HCT116 (cell line): Measurements from ENCODE around the gene DTD1. TPM values are rescaled to one million over a fixed set of nuclear protein-coding genes. Genes with fewer than 3 reads are reported as not detected.

ENCODE experiments used
- ATAC-seq: fragments of 200-7000 bp; cut with Tn5 transposase; 2 replicates; pipeline ENCODE4 v1.9.1; 2020; ENCODE audit warnings: mild to moderate bottlenecking, moderate library complexity
- BruUV-seq: library from RNA; stranded (reverse); fragments of 400-500 nt; replicated peaks from 2 replicates; lab custom pipeline; 2021; lab: Mats Ljungman, UMichigan
- CTCF ChIA-PET: fragments of 300-600 bp; sonication (Branson Sonifier 250); formaldehyde crosslinking; loops from one replicate; lab custom pipeline; 2021; ENCODE audit warnings: antibody characterized with exemption; lab: Charles Lee
- POLR2A ChIA-PET: fragments of 300-600, 350-600 bp; sonication (Branson Sonifier 250); formaldehyde crosslinking; loops from one replicate; lab custom pipeline; 2021; ENCODE audit warnings: antibody characterized with exemption; lab: Charles Lee
- RAD21 ChIA-PET, 2 experiments: fragments of 300-600 bp; sonication (Branson Sonifier 250); formaldehyde crosslinking; loops; one replicate each; lab custom pipeline; 2023; ENCODE audit warnings: low total read pairs in 2 of 2; ENCODE audit not compliant: uncharacterized antibody in 2 of 2, unreplicated experiment in 2 of 2, low non-redundant PET in 1 of 2; lab: Charles Lee
- DNase-seq: peaks from one replicate; pipeline ENCODE4 v3.0.0-alpha.2; 2010; ENCODE audit warnings: low read depth, low spot score
- H2AFZ ChIP-seq: fragments of 200-600 bp; shearing (Covaris generic), sonication (generic); 2 replicates; pipeline ENCODE4 v1.6.1; 2017; ENCODE audit warnings: low read depth, mixed run types, mixed read lengths, antibody characterized with exemption, low read length; ENCODE audit not compliant: poor library complexity, severe bottlenecking
- H3K27ac ChIP-seq: 2 replicates; pipeline ENCODE4 v1.5.1; 2012; ENCODE audit warnings: low read depth, low read length
- H3K27me3 ChIP-seq: fragments of 200-600 bp; sonication (generic); 2 replicates; pipeline ENCODE4 v1.6.1; 2016; ENCODE audit warnings: mixed run types, low read length, mixed read lengths; ENCODE audit not compliant: insufficient read depth
- H3K36me3 ChIP-seq, 2 experiments: fragments of 200-500 bp in 1 of 2; fragments of 200-600 bp in 1 of 2; sonication (Bioruptor generic) in 1 of 2; sonication (generic) in 1 of 2; 2 replicates each; pipeline versions ENCODE4 v1.5.1 to v1.6.1; 2014 to 2016; ENCODE audit warnings: low read length in 2 of 2, inconsistent platforms in 1 of 2, mixed read lengths in 1 of 2, mixed run types in 1 of 2; ENCODE audit not compliant: insufficient read depth in 2 of 2, control insufficient read depth in 1 of 2
- H3K4me1 ChIP-seq, 2 experiments: fragments of 200-600 bp in 1 of 2; sonication (generic) in 1 of 2; 2 replicates each; pipeline versions ENCODE4 v1.5.1 to v1.6.1; 2012 to 2017; ENCODE audit warnings: low read length in 2 of 2, inconsistent platforms in 1 of 2, mild to moderate bottlenecking in 1 of 2, mixed read lengths in 1 of 2, mixed run types in 1 of 2, moderate library complexity in 1 of 2; ENCODE audit not compliant: insufficient read depth in 2 of 2, control insufficient read depth in 1 of 2
- H3K4me2 ChIP-seq: fragments of 200-600 bp; sonication (generic); 2 replicates; pipeline ENCODE4 v1.6.1; 2017; ENCODE audit warnings: mixed run types, low read length, mixed read lengths
- H3K4me3 ChIP-seq, 2 experiments: fragments of 200-600 bp in 1 of 2; sonication (generic) in 1 of 2; replicated peaks in 1 of 2; 2 replicates each; pipeline ENCODE4 v1.5.1; 2011 to 2016; ENCODE audit warnings: low read length in 2 of 2, control low read depth in 1 of 2, low read depth in 1 of 2, mild to moderate bottlenecking in 1 of 2, mixed read lengths in 1 of 2, mixed run types in 1 of 2
- H3K79me2 ChIP-seq: fragments of 200-600 bp; sonication (generic); 2 replicates; pipeline ENCODE4 v1.6.1; 2017; ENCODE audit warnings: mild to moderate bottlenecking, mixed run types, low read length, moderate library complexity, mixed read lengths; ENCODE audit not compliant: insufficient read depth
- H3K9ac ChIP-seq: fragments of 200-600 bp; sonication (generic); 2 replicates; pipeline ENCODE4 v1.6.1; 2016; ENCODE audit warnings: low read length, mixed read lengths
- H3K9me2 ChIP-seq: fragments of 200-600 bp; sonication (generic), shearing (Covaris generic); 2 replicates; pipeline ENCODE4 v1.6.1; 2017; ENCODE audit warnings: mixed run types, mild to moderate bottlenecking, moderate library complexity; ENCODE audit not compliant: insufficient read depth
- H3K9me3 ChIP-seq, 2 experiments: fragments of 200-500 bp in 1 of 2; fragments of 200-600 bp in 1 of 2; sonication (Bioruptor generic) in 1 of 2; sonication (generic) in 1 of 2; 2 replicates each; pipeline ENCODE4 v1.6.1; 2014 to 2017; ENCODE audit warnings: low read length in 2 of 2, mixed read lengths in 2 of 2, inconsistent platforms in 1 of 2, low read depth in 1 of 2, mild to moderate bottlenecking in 1 of 2, mixed run types in 1 of 2, moderate library complexity in 1 of 2; ENCODE audit not compliant: control insufficient read depth in 1 of 2, insufficient read depth in 1 of 2
- H4K20me1 ChIP-seq: fragments of 200-600 bp; sonication (generic), shearing (Covaris generic); 2 replicates; pipeline ENCODE4 v1.6.1; 2017; ENCODE audit warnings: mixed run types, mild to moderate bottlenecking, moderate library complexity; ENCODE audit not compliant: insufficient read depth
- CBX3 ChIP-seq: IDR thresholded peaks from 2 replicates; pipeline ENCODE4 v1.6.1; 2012; ENCODE audit warnings: low read depth
- CEBPB ChIP-seq: IDR thresholded peaks from 2 replicates; pipeline ENCODE4 v1.6.1; 2012; ENCODE audit warnings: low read depth
- EGR1 ChIP-seq: IDR thresholded peaks from 2 replicates; pipeline ENCODE4 v1.6.1; 2012; ENCODE audit warnings: low read depth
- ELF1 ChIP-seq: IDR thresholded peaks from 2 replicates; pipeline ENCODE4 v1.6.1; 2012; ENCODE audit warnings: low read depth, borderline replicate concordance
- EZH2 ChIP-seq: fragments of 200-600 bp; sonication (generic); IDR thresholded peaks from 2 replicates; pipeline ENCODE4 v1.6.1; 2017; ENCODE audit warnings: antibody characterized with exemption, mixed run types
- EZH2phosphoT487 ChIP-seq: fragments of 200-600 bp; IDR thresholded peaks from 2 replicates; pipeline ENCODE4 v1.6.1; 2018; ENCODE audit warnings: antibody characterized with exemption, borderline replicate concordance
- FOSL1 ChIP-seq: IDR thresholded peaks from 2 replicates; pipeline ENCODE4 v1.6.1; 2012; ENCODE audit warnings: low read depth
- JUND ChIP-seq: IDR thresholded peaks from 2 replicates; pipeline ENCODE4 v1.6.1; 2012
- POLR2A ChIP-seq: IDR thresholded peaks from 2 replicates; pipeline ENCODE4 v1.7.0; 2011; ENCODE audit warnings: borderline replicate concordance; ENCODE audit not compliant: insufficient read depth, insufficient read length; ENCODE audit errors: extremely low read depth
- POLR2AphosphoS5 ChIP-seq: IDR thresholded peaks from 2 replicates; pipeline ENCODE4 v1.6.1; 2011; ENCODE audit warnings: mild to moderate bottlenecking, low read depth, low read length, moderate library complexity
- RAD21 ChIP-seq: IDR thresholded peaks from 2 replicates; pipeline ENCODE4 v1.6.1; 2012; ENCODE audit warnings: low read depth, mild to moderate bottlenecking
- SIN3A ChIP-seq: IDR thresholded peaks from 2 replicates; pipeline ENCODE4 v1.6.1; 2012; ENCODE audit warnings: low read depth
- SP1 ChIP-seq: IDR thresholded peaks from 2 replicates; pipeline ENCODE4 v1.6.1; 2012; ENCODE audit warnings: low read depth
- SRF ChIP-seq: IDR thresholded peaks from 2 replicates; pipeline ENCODE4 v1.6.1; 2012; ENCODE audit warnings: low read depth
- TCF7L2 ChIP-seq: IDR thresholded peaks from 2 replicates; pipeline ENCODE4 v1.7.0; 2011; ENCODE audit warnings: borderline replicate concordance, inconsistent platforms; ENCODE audit not compliant: insufficient read depth, insufficient read length; ENCODE audit errors: extremely low read depth
- YY1 ChIP-seq: IDR thresholded peaks from 2 replicates; pipeline ENCODE4 v1.6.1; 2011; ENCODE audit warnings: low read length, low read depth, moderate library complexity, mild to moderate bottlenecking; ENCODE audit not compliant: insufficient replicate concordance; ENCODE audit errors: extremely low read depth
- ZFX ChIP-seq: fragments of 450-650 bp; IDR thresholded peaks from 2 replicates; pipeline ENCODE4 v1.6.1; 2017
- ZNF274 ChIP-seq: fragments of 200-500 bp; sonication (Bioruptor generic); IDR thresholded peaks from 2 replicates; pipeline ENCODE4 v1.6.1; 2014; ENCODE audit warnings: mild to moderate bottlenecking, low read depth, low read length, inconsistent platforms
- intact Hi-C: fragments of 100-400 bp; cut with micrococcal nuclease; formaldehyde crosslinking; loops from 2 replicates; pipeline ENCODE4 v1.10.0; 2022
- total RNA-seq: library from RNA; stranded (reverse); gene quantifications from one replicate; pipeline ENCODE4 v1.2.1, GENCODE V29; 2021; ENCODE audit not compliant: unreplicated experiment
- TF ChIP-seq, protein P1 (sequence below): IDR thresholded peaks from 2 replicates; pipeline ENCODE4 v1.6.1; 2011; ENCODE audit warnings: mild to moderate bottlenecking, low read length, moderate library complexity; ENCODE audit not compliant: insufficient replicate concordance; ENCODE audit errors: extremely low read depth
- TF ChIP-seq, protein P2 (sequence below): IDR thresholded peaks from 2 replicates; pipeline ENCODE4 v1.6.1; 2012; ENCODE audit warnings: low read depth
- TF ChIP-seq, protein P3 (sequence below): IDR thresholded peaks from 2 replicates; pipeline ENCODE4 v1.6.1; 2012
- TF ChIP-seq, protein P4 (sequence below): IDR thresholded peaks from 2 replicates; pipeline ENCODE4 v1.6.1; 2012

Gene DTD1
- total RNA-seq, 1 experiment from 2014 or later: 54.5 TPM

DNA sequence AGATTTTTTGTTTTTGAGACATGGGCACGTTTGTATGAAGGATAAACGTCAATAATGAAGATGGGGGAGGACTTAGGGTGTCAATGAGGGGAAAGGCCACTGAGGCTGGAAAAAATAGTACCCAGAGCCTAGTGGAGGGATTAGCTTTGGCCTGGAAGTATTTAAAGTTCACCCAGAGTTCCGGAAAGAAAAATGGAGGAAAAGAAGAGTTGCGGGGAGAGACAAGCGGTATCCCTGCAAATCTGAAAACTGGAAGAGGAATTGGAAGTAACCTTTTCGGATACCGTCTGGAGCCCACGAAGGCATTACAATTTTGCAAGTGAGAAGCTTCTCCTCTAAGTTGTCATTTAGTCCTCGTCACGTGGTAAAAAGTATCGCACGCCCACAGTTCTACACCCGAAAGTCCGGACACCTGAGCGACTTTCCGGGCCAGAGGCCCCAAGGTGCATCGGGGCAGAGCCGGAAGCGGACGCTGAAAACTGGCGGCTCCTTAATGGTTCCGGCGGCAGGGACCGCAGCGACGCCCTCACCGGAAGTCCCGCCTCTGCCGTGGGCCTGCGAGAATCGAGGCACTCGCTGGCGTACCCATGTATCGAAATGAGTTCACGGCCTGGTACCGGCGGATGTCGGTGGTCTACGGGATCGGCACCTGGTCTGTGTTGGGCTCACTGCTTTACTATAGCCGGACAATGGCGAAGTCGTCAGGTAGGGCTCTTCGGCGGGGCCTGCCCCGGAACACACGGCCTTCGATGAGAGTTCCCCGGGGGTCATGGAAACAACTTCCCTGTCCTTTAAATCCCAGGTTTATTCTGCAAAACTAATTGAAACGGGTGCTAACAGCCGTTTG lies 20.7 kb upstream of the DTD1 start, which contains the start of gene SMIM26:
SMIM26 (plus strand) TSS at position 541 of the 847 bp plus-strand sequence; CDS start at position 588, 47 bp downstream.
- POLR2A ChIA-PET: interaction anchor here (0.7 to 1.6 kb wide), 5 partner anchors 12 to 60 kb away, joined by 3 to 9 read pairs (median 3); partner anchors contain the start of gene SEC23B
- Histone ChIP-seq H3K79me2 (peaks cover 21% of the 10 kb centered on the region), H3K9ac (peak within 1 kb of the TSS; percentile 82), H3K27me3 (no peaks in the 10 kb centered on the region), H3K4me1 (peaks cover 0 to 4% of the 10 kb centered on the region in 2 experiments; a peak in 2 of 4 replicates), H3K9me3 (no peaks in the 10 kb centered on the region), H3K27ac (peak within 1 kb of the TSS; percentile 73), H3K9me2 (no peaks in the 10 kb centered on the region), H3K4me3 (peak within 1 kb of the TSS; percentile 71 to 97), H3K4me2 (peak within 1 kb of the TSS; percentile 73), H2AFZ (peak within 1 kb of the TSS; percentile 55), H4K20me1 (no peaks in the 10 kb centered on the region), H3K36me3 (peaks cover 6 to 8% of the 10 kb centered on the region in 2 experiments; a peak in 3 of 4 replicates)
- CTCF ChIA-PET: interaction anchor here (1.2 kb wide), 1 partner anchor 59 kb away, joined by 3 read pairs; the partner anchor contains the start of gene SEC23B
- peak; percentile 85 for DNase-seq
- BruUV-seq: TSS peak; percentile 96
- intact Hi-C loops: loop anchor here (5.0 kb wide), 1 partner anchor 60 kb away; the partner anchor contains the start of gene SEC23B
- RAD21 ChIA-PET: no interaction called here
- ATAC-seq: peak; percentile 99
- no peak for TF ChIP-seq FOSL1
- no peak for TF ChIP-seq EZH2phosphoT487
- TF ChIP-seq, protein P1, sequence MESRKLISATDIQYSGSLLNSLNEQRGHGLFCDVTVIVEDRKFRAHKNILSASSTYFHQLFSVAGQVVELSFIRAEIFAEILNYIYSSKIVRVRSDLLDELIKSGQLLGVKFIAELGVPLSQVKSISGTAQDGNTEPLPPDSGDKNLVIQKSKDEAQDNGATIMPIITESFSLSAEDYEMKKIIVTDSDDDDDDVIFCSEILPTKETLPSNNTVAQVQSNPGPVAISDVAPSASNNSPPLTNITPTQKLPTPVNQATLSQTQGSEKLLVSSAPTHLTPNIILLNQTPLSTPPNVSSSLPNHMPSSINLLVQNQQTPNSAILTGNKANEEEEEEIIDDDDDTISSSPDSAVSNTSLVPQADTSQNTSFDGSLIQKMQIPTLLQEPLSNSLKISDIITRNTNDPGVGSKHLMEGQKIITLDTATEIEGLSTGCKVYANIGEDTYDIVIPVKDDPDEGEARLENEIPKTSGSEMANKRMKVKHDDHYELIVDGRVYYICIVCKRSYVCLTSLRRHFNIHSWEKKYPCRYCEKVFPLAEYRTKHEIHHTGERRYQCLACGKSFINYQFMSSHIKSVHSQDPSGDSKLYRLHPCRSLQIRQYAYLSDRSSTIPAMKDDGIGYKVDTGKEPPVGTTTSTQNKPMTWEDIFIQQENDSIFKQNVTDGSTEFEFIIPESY: no peak
- TF ChIP-seq ZNF274: no peak
- TF ChIP-seq JUND: no peak
- TF ChIP-seq YY1: peak; percentile 79
- TF ChIP-seq RAD21: no peak
- no peak for TF ChIP-seq CEBPB
- TF ChIP-seq, protein P2, sequence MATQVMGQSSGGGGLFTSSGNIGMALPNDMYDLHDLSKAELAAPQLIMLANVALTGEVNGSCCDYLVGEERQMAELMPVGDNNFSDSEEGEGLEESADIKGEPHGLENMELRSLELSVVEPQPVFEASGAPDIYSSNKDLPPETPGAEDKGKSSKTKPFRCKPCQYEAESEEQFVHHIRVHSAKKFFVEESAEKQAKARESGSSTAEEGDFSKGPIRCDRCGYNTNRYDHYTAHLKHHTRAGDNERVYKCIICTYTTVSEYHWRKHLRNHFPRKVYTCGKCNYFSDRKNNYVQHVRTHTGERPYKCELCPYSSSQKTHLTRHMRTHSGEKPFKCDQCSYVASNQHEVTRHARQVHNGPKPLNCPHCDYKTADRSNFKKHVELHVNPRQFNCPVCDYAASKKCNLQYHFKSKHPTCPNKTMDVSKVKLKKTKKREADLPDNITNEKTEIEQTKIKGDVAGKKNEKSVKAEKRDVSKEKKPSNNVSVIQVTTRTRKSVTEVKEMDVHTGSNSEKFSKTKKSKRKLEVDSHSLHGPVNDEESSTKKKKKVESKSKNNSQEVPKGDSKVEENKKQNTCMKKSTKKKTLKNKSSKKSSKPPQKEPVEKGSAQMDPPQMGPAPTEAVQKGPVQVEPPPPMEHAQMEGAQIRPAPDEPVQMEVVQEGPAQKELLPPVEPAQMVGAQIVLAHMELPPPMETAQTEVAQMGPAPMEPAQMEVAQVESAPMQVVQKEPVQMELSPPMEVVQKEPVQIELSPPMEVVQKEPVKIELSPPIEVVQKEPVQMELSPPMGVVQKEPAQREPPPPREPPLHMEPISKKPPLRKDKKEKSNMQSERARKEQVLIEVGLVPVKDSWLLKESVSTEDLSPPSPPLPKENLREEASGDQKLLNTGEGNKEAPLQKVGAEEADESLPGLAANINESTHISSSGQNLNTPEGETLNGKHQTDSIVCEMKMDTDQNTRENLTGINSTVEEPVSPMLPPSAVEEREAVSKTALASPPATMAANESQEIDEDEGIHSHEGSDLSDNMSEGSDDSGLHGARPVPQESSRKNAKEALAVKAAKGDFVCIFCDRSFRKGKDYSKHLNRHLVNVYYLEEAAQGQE: no peak
- TF ChIP-seq ELF1: peak; percentile 76
- peak; percentile 81; the same call in 1 of the 2 replicates for TF ChIP-seq POLR2AphosphoS5
- peak; percentile 71 for TF ChIP-seq TCF7L2
- TF ChIP-seq, protein P3, sequence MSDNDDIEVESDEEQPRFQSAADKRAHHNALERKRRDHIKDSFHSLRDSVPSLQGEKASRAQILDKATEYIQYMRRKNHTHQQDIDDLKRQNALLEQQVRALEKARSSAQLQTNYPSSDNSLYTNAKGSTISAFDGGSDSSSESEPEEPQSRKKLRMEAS: peak; percentile 92
- peak; percentile 55 for TF ChIP-seq EGR1
- TF ChIP-seq, protein P4, sequence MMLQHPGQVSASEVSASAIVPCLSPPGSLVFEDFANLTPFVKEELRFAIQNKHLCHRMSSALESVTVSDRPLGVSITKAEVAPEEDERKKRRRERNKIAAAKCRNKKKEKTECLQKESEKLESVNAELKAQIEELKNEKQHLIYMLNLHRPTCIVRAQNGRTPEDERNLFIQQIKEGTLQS: no peak
- TF ChIP-seq SRF: 0 out of 2 replicates have a peak, but pooled peaks have one; percentile 31
- peak; percentile 82; the same call in 1 of the 2 replicates for TF ChIP-seq SIN3A
- TF ChIP-seq ZFX: peak; percentile 93
- peak; percentile 23 for TF ChIP-seq CBX3
- TF ChIP-seq SP1: peak; percentile 35; the same call in 1 of the 2 replicates
- TF ChIP-seq EZH2: no peak
- TF ChIP-seq POLR2A: peak; percentile 58
